PFSK-1 (cell line): ENCODE measurements around the gene ASCL1. TPM values are rescaled to one million over a fixed set of nuclear protein-coding genes. Genes with fewer than 3 reads are reported as not detected.

Experiments used
- FOXP2 ChIP-seq: optimal IDR thresholded peaks from 2 replicates; pipeline ENCODE3; 2011; ENCODE audit warnings: borderline replicate concordance, control low read depth, inconsistent platforms; ENCODE audit not compliant: insufficient read depth; ENCODE audit errors: extremely low read length, extremely low read depth
- POLR2AphosphoS5 ChIP-seq: IDR thresholded peaks from 2 replicates; pipeline ENCODE4 v1.6.1; 2012; ENCODE audit warnings: low read depth, mild to moderate bottlenecking, control low read depth, low read length, moderate library complexity
- REST ChIP-seq, 2 experiments: IDR thresholded peaks; 2 replicates each; pipeline versions ENCODE4 v1.6.1 to v1.8.0; 2011 to 2012; ENCODE audit warnings: low read depth in 2 of 2, low read length in 2 of 2, control low read depth in 1 of 2, inconsistent platforms in 1 of 2, mild to moderate bottlenecking in 1 of 2, moderate library complexity in 1 of 2; ENCODE audit not compliant: insufficient read depth in 1 of 2
- SIN3A ChIP-seq: IDR thresholded peaks from 2 replicates; pipeline ENCODE4 v1.6.1; 2012; ENCODE audit warnings: mild to moderate bottlenecking, low read length, moderate library complexity, borderline replicate concordance; ENCODE audit not compliant: insufficient read depth
- TAF1 ChIP-seq: IDR thresholded peaks from 2 replicates; pipeline ENCODE4 v1.6.1; 2012; ENCODE audit warnings: low read length, control low read depth, borderline replicate concordance; ENCODE audit not compliant: insufficient read depth
- polyA plus RNA-seq: library from polyadenylated mRNA; unstranded; fragments of >200 nt; gene quantifications from one replicate; pipeline ENCODE4 v1.2.1, GENCODE V29; 2012; ENCODE audit warnings: low read depth, missing spikeins; ENCODE audit not compliant: insufficient read length

Gene ASCL1
- polyA plus RNA-seq, result not detected

GRCh38 chr12:102957339-102958050, at the start of gene ASCL1:
Gene ASCL1, plus strand, starts transcription at chr12:102957674. Its CDS starts 571 bp downstream, at chr12:102958245.
- no peak for TF ChIP-seq REST (IDR thresholded peaks at IDR 0.05; ENCODE audit: insufficient read depth in 1 of 2, low read depth in 2 of 2, low read length in 2 of 2)

- TF ChIP-seq REST (IDR thresholded peaks at IDR 0.05; ENCODE audit: insufficient read depth in 1 of 2, low read depth in 2 of 2, low read length in 2 of 2) (no peak), POLR2AphosphoS5 (no peak), TAF1 (no peak), FOXP2 (no peak), SIN3A (no peak)
These were observed 49.6 kb upstream of the ASCL1 start for GRCh38 chr12:102907918-102908317.

GRCh38 chr12:102910137-102910536, 47.3 kb upstream of the ASCL1 start:
- TF ChIP-seq FOXP2 (no peak), TAF1 (no peak), SIN3A (no peak), POLR2AphosphoS5 (no peak), REST (IDR thresholded peaks at IDR 0.05; ENCODE audit: insufficient read depth in 1 of 2, low read depth in 2 of 2, low read length in 2 of 2) (no peak)

GRCh38 chr12:102910792-102911191, 46.7 kb upstream of the ASCL1 start:
- TF ChIP-seq SIN3A (no peak), REST (IDR thresholded peaks at IDR 0.05; ENCODE audit: insufficient read depth in 1 of 2, low read depth in 2 of 2, low read length in 2 of 2) (no peak), FOXP2 (no peak), POLR2AphosphoS5 (no peak), TAF1 (no peak)

- TF ChIP-seq POLR2AphosphoS5 (no peak), FOXP2 (no peak), REST (IDR thresholded peaks at IDR 0.05; ENCODE audit: insufficient read depth in 1 of 2, low read depth in 2 of 2, low read length in 2 of 2) (no peak), SIN3A (no peak)
These were observed 46.2 kb upstream of the ASCL1 start for GRCh38 chr12:102911320-102911719.
